WTC11 (cell line): ENCODE data around the gene ACVR1B.

Experiments used
- CBFB ChIP-seq: sonication (generic); formaldehyde crosslinking; IDR thresholded peaks from 2 replicates; pipeline ENCODE4 v1.8.1; 2022; ENCODE audit warnings: mild to moderate bottlenecking, low read depth, missing genetic modification reagents
- CREB1 ChIP-seq: sonication (generic); formaldehyde crosslinking; IDR thresholded peaks from 2 replicates; pipeline ENCODE4 v1.8.0; 2023; ENCODE audit warnings: mild to moderate bottlenecking, missing genetic modification reagents
- CTCF ChIP-seq: fragments of 200-600 bp; IDR thresholded peaks from 2 replicates; pipeline ENCODE4 v1.8.0; 2022; ENCODE audit warnings: antibody characterized with exemption
- FOXP1 ChIP-seq: sonication (generic); formaldehyde crosslinking; IDR thresholded peaks from 2 replicates; pipeline ENCODE4 v1.8.0; 2022; ENCODE audit warnings: missing genetic modification reagents, mild to moderate bottlenecking, moderate library complexity, borderline replicate concordance
- HMGXB4 ChIP-seq: sonication (generic); formaldehyde crosslinking; IDR thresholded peaks from 2 replicates; pipeline ENCODE4 v1.8.1; 2023; ENCODE audit warnings: mild to moderate bottlenecking, moderate library complexity, missing genetic modification reagents
- MAX ChIP-seq: sonication (generic); formaldehyde crosslinking; IDR thresholded peaks from 2 replicates; pipeline ENCODE4 v1.8.0; 2022; ENCODE audit warnings: mild to moderate bottlenecking, missing genetic modification reagents
- NFATC4 ChIP-seq: fragments of 250-450 bp; sonication (Bioruptor Pico); IDR thresholded peaks from 2 replicates; pipeline ENCODE4 v1.9.0; 2021; ENCODE audit warnings: mild to moderate bottlenecking
- SMAD3 ChIP-seq: sonication (generic); formaldehyde crosslinking; IDR thresholded peaks from 2 replicates; pipeline ENCODE4 v1.8.0; 2022; ENCODE audit warnings: missing genetic modification reagents, mild to moderate bottlenecking, borderline replicate concordance
- SP1 ChIP-seq: sonication (generic); formaldehyde crosslinking; conservative IDR thresholded peaks from 2 replicates; pipeline ENCODE4 v1.8.1; 2022; ENCODE audit warnings: missing genetic modification reagents
- TP53 ChIP-seq: sonication (generic); formaldehyde crosslinking; IDR thresholded peaks from 2 replicates; pipeline ENCODE4 v1.8.1; 2023; ENCODE audit warnings: mild to moderate bottlenecking, missing genetic modification reagents
- ZNF512 ChIP-seq: sonication (generic); formaldehyde crosslinking; IDR thresholded peaks from 2 replicates; pipeline ENCODE4 v1.8.1; 2022; ENCODE audit warnings: missing genetic modification reagents, borderline replicate concordance
- TF ChIP-seq, protein P1 (sequence below): sonication (generic); formaldehyde crosslinking; IDR thresholded peaks from 2 replicates; pipeline ENCODE4 v1.8.1; 2022; ENCODE audit warnings: mild to moderate bottlenecking, missing genetic modification reagents, moderate library complexity, borderline replicate concordance
- TF ChIP-seq, protein P2 (sequence below): sonication (generic); formaldehyde crosslinking; IDR thresholded peaks from 2 replicates; pipeline ENCODE4 v1.8.1; 2022; ENCODE audit warnings: low read depth, missing genetic modification reagents, borderline replicate concordance
- TF ChIP-seq, protein P3 (sequence below): sonication (generic); formaldehyde crosslinking; conservative IDR thresholded peaks from 2 replicates; pipeline ENCODE4 v1.8.1; 2022; ENCODE audit warnings: mild to moderate bottlenecking, missing genetic modification reagents

GRCh38 chr12:52045794-52046199 is 94.3 kb downstream of the ACVR1B start:
- TF ChIP-seq CTCF (no peak), SP1 (CRISPR knock-in tag) (no peak), FOXP1 (CRISPR knock-in tag) (no peak), ZNF512 (CRISPR knock-in tag) (no peak), SMAD3 (CRISPR knock-in tag) (no peak), MAX (no peak), HMGXB4 (CRISPR knock-in tag) (no peak), TP53 (CRISPR knock-in tag) (no peak), NFATC4 (CRISPR knock-in tag) (no peak), CREB1 (CRISPR knock-in tag) (no peak), CBFB (CRISPR knock-in tag) (no peak)
- TF ChIP-seq, protein P1, sequence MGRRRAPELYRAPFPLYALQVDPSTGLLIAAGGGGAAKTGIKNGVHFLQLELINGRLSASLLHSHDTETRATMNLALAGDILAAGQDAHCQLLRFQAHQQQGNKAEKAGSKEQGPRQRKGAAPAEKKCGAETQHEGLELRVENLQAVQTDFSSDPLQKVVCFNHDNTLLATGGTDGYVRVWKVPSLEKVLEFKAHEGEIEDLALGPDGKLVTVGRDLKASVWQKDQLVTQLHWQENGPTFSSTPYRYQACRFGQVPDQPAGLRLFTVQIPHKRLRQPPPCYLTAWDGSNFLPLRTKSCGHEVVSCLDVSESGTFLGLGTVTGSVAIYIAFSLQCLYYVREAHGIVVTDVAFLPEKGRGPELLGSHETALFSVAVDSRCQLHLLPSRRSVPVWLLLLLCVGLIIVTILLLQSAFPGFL (CRISPR knock-in tag): no peak
- TF ChIP-seq, protein P2, sequence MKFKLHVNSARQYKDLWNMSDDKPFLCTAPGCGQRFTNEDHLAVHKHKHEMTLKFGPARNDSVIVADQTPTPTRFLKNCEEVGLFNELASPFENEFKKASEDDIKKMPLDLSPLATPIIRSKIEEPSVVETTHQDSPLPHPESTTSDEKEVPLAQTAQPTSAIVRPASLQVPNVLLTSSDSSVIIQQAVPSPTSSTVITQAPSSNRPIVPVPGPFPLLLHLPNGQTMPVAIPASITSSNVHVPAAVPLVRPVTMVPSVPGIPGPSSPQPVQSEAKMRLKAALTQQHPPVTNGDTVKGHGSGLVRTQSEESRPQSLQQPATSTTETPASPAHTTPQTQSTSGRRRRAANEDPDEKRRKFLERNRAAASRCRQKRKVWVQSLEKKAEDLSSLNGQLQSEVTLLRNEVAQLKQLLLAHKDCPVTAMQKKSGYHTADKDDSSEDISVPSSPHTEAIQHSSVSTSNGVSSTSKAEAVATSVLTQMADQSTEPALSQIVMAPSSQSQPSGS: no peak
- TF ChIP-seq, protein P3, sequence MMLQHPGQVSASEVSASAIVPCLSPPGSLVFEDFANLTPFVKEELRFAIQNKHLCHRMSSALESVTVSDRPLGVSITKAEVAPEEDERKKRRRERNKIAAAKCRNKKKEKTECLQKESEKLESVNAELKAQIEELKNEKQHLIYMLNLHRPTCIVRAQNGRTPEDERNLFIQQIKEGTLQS (CRISPR knock-in tag): no peak
